A673 (cell line): ENCODE results near the gene SLC16A8. TPM values are rescaled to one million over a fixed set of nuclear protein-coding genes. Genes with fewer than 3 reads are reported as not detected.

Experiments used
- BruUV-seq: library from RNA; stranded (reverse); fragments of 400-500 nt; replicated peaks from 2 replicates; lab custom pipeline; 2021; lab: Mats Ljungman, UMichigan
- CTCF ChIA-PET: fragments of 300-600 bp; sonication (Branson Sonifier 250); formaldehyde crosslinking; loops from one replicate; lab custom pipeline; 2022; ENCODE audit warnings: antibody characterized with exemption; lab: Charles Lee
- POLR2A ChIA-PET: fragments of 300-600 bp; sonication (Branson Sonifier 250); formaldehyde crosslinking; loops from one replicate; lab custom pipeline; 2022; ENCODE audit warnings: antibody characterized with exemption; ENCODE audit not compliant: low non-redundant PET; lab: Charles Lee
- DNase-seq: peaks from one replicate; pipeline ENCODE4 v3.0.0-alpha.2; 2015; ENCODE audit warnings: low spot score
- H3K27ac ChIP-seq: fragments of 200-600 bp; sonication (generic); 2 replicates; pipeline ENCODE4 v1.5.1; 2016; ENCODE audit warnings: mixed run types, low read depth, mild to moderate bottlenecking, mixed read lengths, antibody characterized with exemption, low read length; ENCODE audit not compliant: poor library complexity, severe bottlenecking
- H3K27me3 ChIP-seq: fragments of 200-600 bp; sonication (generic); replicated peaks from 2 replicates; pipeline ENCODE4 v1.6.1; 2017; ENCODE audit warnings: mixed run types, low read depth, mild to moderate bottlenecking, mixed read lengths, antibody characterized with exemption, low read length; ENCODE audit not compliant: insufficient read depth, poor library complexity
- H3K36me3 ChIP-seq: fragments of 200-600 bp; sonication (generic); 2 replicates; pipeline ENCODE4 v1.6.1; 2016; ENCODE audit warnings: mixed run types, mild to moderate bottlenecking, mixed read lengths, antibody characterized with exemption, low read length; ENCODE audit not compliant: insufficient read depth, poor library complexity, severe bottlenecking
- H3K4me1 ChIP-seq: fragments of 200-600 bp; sonication (generic); 2 replicates; pipeline ENCODE4 v1.6.1; 2017; ENCODE audit warnings: mixed run types, mild to moderate bottlenecking, mixed read lengths, antibody characterized with exemption, low read length; ENCODE audit not compliant: insufficient read depth, poor library complexity, severe bottlenecking
- H3K4me3 ChIP-seq: fragments of 200-600 bp; sonication (generic); 2 replicates; pipeline ENCODE4 v1.5.1; 2016; ENCODE audit warnings: low read depth, mixed run types, mild to moderate bottlenecking, mixed read lengths, low read length; ENCODE audit not compliant: poor library complexity, severe bottlenecking
- H3K9me3 ChIP-seq: fragments of 200-600 bp; sonication (generic); 2 replicates; pipeline ENCODE4 v1.6.1; 2016; ENCODE audit warnings: mixed run types, low read depth, mild to moderate bottlenecking, mixed read lengths, antibody characterized with exemption, low read length; ENCODE audit not compliant: poor library complexity, severe bottlenecking
- CTCF ChIP-seq: fragments of 300-800, 200-600 bp; sonication (generic); conservative IDR thresholded peaks from 2 replicates; pipeline ENCODE4 v1.5.1; 2017; ENCODE audit warnings: low read depth, mild to moderate bottlenecking, antibody characterized with exemption, low read length, moderate library complexity, mixed read lengths
- EZH2 ChIP-seq: fragments of 200-600 bp; sonication (generic); IDR thresholded peaks from 2 replicates; pipeline ENCODE4 v1.6.1; 2017; ENCODE audit warnings: borderline replicate concordance, low read depth, mild to moderate bottlenecking, mixed read lengths, antibody characterized with exemption, low read length; ENCODE audit not compliant: poor library complexity, severe bottlenecking
- intact Hi-C: fragments of 100-400 bp; cut with micrococcal nuclease; formaldehyde crosslinking; loops from one replicate; pipeline ENCODE4 v1.10.0; 2022; ENCODE audit not compliant: unreplicated experiment
- total RNA-seq: library from RNA; stranded (reverse); gene quantifications from 2 replicates; pipeline ENCODE4 v1.2.3, GENCODE V29; 2021

The SLC16A8 gene
- total RNA-seq, 1 experiment from 2014 or later, result not detected

DNA sequence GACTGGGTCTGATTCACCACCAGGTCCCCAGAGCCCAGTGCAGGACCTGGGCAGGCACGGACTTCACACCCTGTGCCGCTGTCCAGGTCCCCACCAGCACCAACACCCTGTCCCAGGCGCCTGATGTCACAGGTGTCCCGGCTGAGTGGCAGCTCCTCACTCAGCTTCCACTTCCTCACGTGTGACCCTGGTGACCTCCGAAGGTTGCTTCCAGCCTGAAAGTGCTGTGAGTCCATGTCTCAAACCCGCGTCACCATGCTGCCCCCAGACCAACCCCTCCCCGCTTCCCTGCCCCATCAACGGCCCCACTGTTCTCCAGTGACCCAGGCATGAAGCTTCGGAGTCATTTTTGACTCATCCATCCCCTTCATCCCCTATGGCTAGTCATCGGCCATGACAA, 52.5 kb downstream of the SLC16A8 start:
- DNase-seq, result no peak
- H3K27ac ChIP-seq, result no peak overlapping the region
- no peaks in the 10 kb centered on the region for H3K27me3 ChIP-seq
- ChIA-PET POLR2A (no interaction called here), CTCF (no interaction called here)
- BruUV-seq, result no TSS peak
- no peaks in the 10 kb centered on the region for H3K9me3 ChIP-seq
- TF ChIP-seq CTCF, result no peak
- no peak for TF ChIP-seq EZH2
- no peaks in the 10 kb centered on the region for H3K36me3 ChIP-seq
- intact Hi-C loops, result no loop called here
- H3K4me1 ChIP-seq, result peaks cover 8% of the 10 kb centered on the region
- H3K4me3 ChIP-seq, result no peak overlapping the region

DNA sequence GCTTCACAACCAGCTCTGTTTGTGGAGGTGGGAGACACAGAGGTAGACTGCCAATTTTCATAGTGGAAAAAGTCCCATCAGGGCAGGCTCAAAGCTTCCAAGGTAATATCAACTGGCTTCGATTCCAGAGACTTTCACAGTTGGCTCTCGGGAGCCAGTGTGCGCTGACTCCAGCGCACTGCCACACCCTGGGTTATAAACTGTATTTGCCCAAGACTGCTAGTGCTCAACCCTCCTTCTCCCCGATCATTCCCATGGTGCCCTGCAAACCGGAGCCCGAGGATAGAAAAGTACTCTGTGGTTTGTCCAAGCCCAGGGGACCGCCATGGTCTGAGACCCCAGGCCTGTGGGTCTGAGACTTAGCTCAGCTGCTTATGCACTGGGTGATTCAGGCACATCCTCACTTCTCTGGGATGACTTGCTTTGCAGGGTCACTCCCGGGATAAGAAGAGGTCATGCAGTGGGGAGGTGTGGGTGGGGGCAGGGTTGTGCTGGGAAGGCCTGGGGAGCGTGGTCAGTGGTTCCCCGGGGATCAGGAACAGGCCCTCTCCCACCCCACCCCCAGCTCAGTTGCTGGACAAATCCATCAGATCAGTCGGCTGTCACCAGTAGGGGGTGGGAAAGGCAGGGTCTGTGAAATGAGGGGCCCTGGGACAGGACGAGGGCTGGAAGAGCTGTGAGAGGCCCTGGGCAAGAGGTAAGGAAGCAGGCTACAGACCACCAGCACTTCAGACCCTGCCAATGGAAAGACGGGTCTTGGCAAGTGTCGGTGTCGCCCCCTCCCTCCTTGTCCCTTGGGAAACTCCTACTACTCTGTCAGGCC, 53.5 kb downstream of the SLC16A8 start:
- Histone ChIP-seq H3K9me3 (no peaks in the 10 kb centered on the region), H3K27ac (no peak overlapping the region), H3K36me3 (no peaks in the 10 kb centered on the region), H3K27me3 (no peaks in the 10 kb centered on the region), H3K4me1 (peaks cover 8% of the 10 kb centered on the region), H3K4me3 (no peak overlapping the region)
- intact Hi-C loops, result no loop called here
- POLR2A ChIA-PET, result no interaction called here
- no TSS peak for BruUV-seq
- no peak for DNase-seq
- CTCF ChIA-PET, result no interaction called here
- TF ChIP-seq EZH2 (no peak), CTCF (no peak)

GRCh38 chr22:38029901-38030300, 54.1 kb downstream of the SLC16A8 start:
- no TSS peak for BruUV-seq
- no peaks in the 10 kb centered on the region for H3K36me3 ChIP-seq
- DNase-seq, result no peak
- peaks cover 8% of the 10 kb centered on the region for H3K4me1 ChIP-seq
- no peaks in the 10 kb centered on the region for H3K27me3 ChIP-seq
- H3K4me3 ChIP-seq, result no peak overlapping the region
- ChIA-PET CTCF (no interaction called here), POLR2A (no interaction called here)
- no peak overlapping the region for H3K27ac ChIP-seq
- intact Hi-C loops, result no loop called here
- no peaks in the 10 kb centered on the region for H3K9me3 ChIP-seq
- TF ChIP-seq EZH2 (no peak), CTCF (no peak)
